ENCODE results near the gene TTLL9. TPM values are rescaled to one million over a fixed set of nuclear protein-coding genes. Genes with fewer than 3 reads are reported as not detected.

The TTLL9 gene
- total RNA-seq, 1 experiment from 2014 or later = 2.1 TPM

- H3K9me3 ChIP-seq (ENCODE audit: control insufficient read depth, insufficient read depth, low read depth, low read length) = no peaks in the 10 kb centered on the region
- ChIA-PET POLR2A (interaction anchor here (0.6 to 1.3 kb wide), 4 partner anchors 17 to 262 kb away, joined by 3 to 6 read pairs (median 3); no protein-coding TSS in a partner anchor), CTCF (interaction anchor here (0.8 kb wide), 1 partner anchor 162 kb away, joined by 3 read pairs; no protein-coding TSS in a partner anchor)
- H3K4me1 ChIP-seq (ENCODE audit: control insufficient read depth, insufficient read depth, low read length) = peaks cover 33% of the 10 kb centered on the region
- BruUV-seq (replicated peaks) = no TSS peak
- intact Hi-C loops (cut with micrococcal nuclease; ENCODE audit: unreplicated experiment) (no loop called here), in situ Hi-C loops (cut with HindIII; ENCODE audit: low pct_unique_long_range_greater_than_20kb, low sequenced_read_pairs) (no loop called here)
- H3K4me3 ChIP-seq (ENCODE audit: low read depth in 2 of 2, low read length in 2 of 2) = no peak overlapping the region
- H3K27ac ChIP-seq (ENCODE audit: low read length) = peak overlapping the region; percentile 62
- ATAC-seq (peak; percentile 51), DNase-seq (ENCODE audit: low read depth, low spot score) (no peak)
- H3K36me3 ChIP-seq (ENCODE audit: control insufficient read depth, insufficient read depth, low read length) = no peaks in the 10 kb centered on the region
- H3K27me3 ChIP-seq (ENCODE audit: control insufficient read depth, insufficient read depth, low read length) = no peaks in the 10 kb centered on the region
- TF ChIP-seq POLR2AphosphoS5 (IDR thresholded peaks at IDR 0.05; ENCODE audit: low read depth, low read length) = no peak
- no peak for TF ChIP-seq REST (IDR thresholded peaks at IDR 0.05; ENCODE audit: insufficient read depth in 1 of 2, low read depth in 2 of 2, low read length in 1 of 2)
- no peak for TF ChIP-seq TCF7L2 (IDR thresholded peaks at IDR 0.05; ENCODE audit: low read depth, low read length)
- no peak for TF ChIP-seq SIN3A (IDR thresholded peaks at IDR 0.05; ENCODE audit: borderline replicate concordance, insufficient read depth, low read depth, low read length)
- no peak for TF ChIP-seq CTCF (IDR thresholded peaks at IDR 0.05)
Observed at GRCh38 chr20:31984981-31985471, 114.6 kb downstream of the TTLL9 start.

DNA sequence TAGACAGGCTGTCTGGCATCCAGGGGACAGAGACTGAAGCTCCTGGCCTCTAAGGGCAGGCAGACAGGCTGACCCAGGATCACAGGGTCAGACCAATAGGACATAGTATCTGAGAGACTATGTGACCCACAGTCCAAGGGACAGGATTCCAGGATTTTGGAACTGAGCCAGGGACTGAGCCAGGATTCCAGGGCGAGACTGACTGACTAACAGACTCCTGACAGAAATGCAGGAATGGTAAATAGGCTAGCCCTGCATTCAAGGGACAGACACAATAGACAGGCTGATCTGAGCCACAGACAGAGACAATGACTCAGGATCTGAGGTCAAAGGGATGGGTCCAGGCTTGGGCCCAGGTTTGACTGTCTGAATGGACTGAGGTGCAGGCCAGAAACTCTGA lies 117.3 kb downstream of the TTLL9 start:
- ChIA-PET POLR2A (no interaction called here), CTCF (interaction anchor here (0.6 kb wide), 2 partner anchors 30 to 50 kb away, joined by 3 to 5 read pairs; no protein-coding TSS in a partner anchor)
- ATAC-seq = peak; percentile 58
- Histone ChIP-seq H3K9me3 (ENCODE audit: control insufficient read depth, insufficient read depth, low read depth, low read length) (no peaks in the 10 kb centered on the region), H3K4me1 (ENCODE audit: control insufficient read depth, insufficient read depth, low read length) (peaks cover 36% of the 10 kb centered on the region), H3K27ac (ENCODE audit: low read length) (peak overlapping the region; percentile 74), H3K27me3 (ENCODE audit: control insufficient read depth, insufficient read depth, low read length) (no peaks in the 10 kb centered on the region), H3K36me3 (ENCODE audit: control insufficient read depth, insufficient read depth, low read length) (no peaks in the 10 kb centered on the region), H3K4me3 (ENCODE audit: low read depth in 2 of 2, low read length in 2 of 2) (no peak overlapping the region)
- no TSS peak for BruUV-seq (replicated peaks)
- intact Hi-C loops (cut with micrococcal nuclease; ENCODE audit: unreplicated experiment) (no loop called here), in situ Hi-C loops (cut with HindIII; ENCODE audit: low pct_unique_long_range_greater_than_20kb, low sequenced_read_pairs) (no loop called here)
- TF ChIP-seq REST (IDR thresholded peaks at IDR 0.05; ENCODE audit: insufficient read depth in 1 of 2, low read depth in 2 of 2, low read length in 1 of 2) (no peak), SIN3A (IDR thresholded peaks at IDR 0.05; ENCODE audit: borderline replicate concordance, insufficient read depth, low read depth, low read length) (no peak), TCF7L2 (IDR thresholded peaks at IDR 0.05; ENCODE audit: low read depth, low read length) (no peak)
- DNase-seq (ENCODE audit: low read depth, low spot score) = peak; percentile 59

Data from Panc1 (cell line).